ENCODE data around the gene UBLCP1.
A peak's percentile ranks its signal among the peaks of the same experiment; 100 is the strongest.

UBLCP1 gene

DNA sequence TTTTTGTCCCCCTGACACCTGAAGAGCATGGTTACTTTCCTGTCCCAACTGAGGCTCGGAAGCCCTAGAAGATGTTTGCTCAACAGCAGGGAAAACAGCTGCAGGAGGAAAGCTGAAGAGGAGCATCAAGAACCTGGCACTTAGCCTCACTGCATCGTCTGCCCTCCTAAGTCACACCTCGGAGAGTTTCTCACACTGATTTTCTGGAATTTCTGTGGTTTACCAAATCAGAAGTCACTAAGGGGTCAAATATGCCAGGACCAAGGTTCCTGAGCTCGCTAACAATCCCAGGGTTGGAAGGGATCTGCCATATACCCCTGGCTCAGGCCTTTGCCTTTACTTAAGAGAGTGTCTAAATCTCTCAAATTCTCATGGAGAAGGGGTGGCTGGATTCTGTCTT is 61.9 kb downstream of the UBLCP1 start:
- CTCF ChIA-PET = interaction anchor here (0.6 to 1.4 kb wide), 2 partner anchors 168 to 191 kb away, joined by 3 to 7 read pairs; no protein-coding TSS in a partner anchor
- POLR2A ChIA-PET = no interaction called here
- DNase-seq (ENCODE audit: extremely low spot score) = no peak

DNA sequence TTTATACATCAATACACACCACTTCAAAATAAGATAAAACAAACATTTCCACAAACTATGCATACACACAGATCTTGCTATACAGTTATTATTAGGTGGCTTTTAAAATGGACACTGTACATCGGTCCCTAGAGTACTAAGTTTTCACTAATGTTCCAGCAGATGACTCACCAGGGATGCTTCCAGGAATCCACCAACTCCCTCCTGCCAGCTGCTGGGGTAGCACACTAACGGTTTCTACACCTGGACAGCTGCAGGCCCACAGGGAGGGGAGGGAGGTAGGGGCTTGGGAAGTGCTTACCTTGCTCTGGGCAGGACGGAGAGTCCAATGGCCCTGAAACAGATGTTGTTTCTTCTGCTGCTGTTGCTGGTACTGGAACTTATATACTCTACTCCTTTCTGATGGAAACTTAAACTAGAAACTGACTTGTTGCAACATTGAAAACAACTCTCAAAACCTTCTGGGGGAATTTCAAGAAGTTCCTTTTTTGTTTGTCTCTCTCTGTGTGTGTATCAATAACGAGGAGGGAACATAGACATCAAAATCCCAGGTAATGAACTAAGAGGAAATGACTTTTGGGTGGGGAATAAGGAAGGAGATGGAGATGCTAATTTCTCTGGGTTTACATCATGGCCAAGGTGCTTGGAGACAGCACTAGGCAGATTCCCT is 67.2 kb downstream of the UBLCP1 start, which contains the start of gene IL12B:
Gene IL12B (minus strand): TSS at position 357 of the 670 bp plus-strand sequence. CDS start 3,705 bp downstream, outside the sequence.
- no peak for DNase-seq (ENCODE audit: extremely low spot score)
- CTCF ChIA-PET = no interaction called here

More for the DNA sequence above, 61.9 kb downstream of the UBLCP1 start:
- no peak for TF ChIP-seq CTBP1 (IDR thresholded peaks at IDR 0.05; ENCODE audit: borderline replicate concordance)
- no peak for TF ChIP-seq BHLHE40 (IDR thresholded peaks at IDR 0.05; ENCODE audit: borderline replicate concordance)
- TF ChIP-seq SUZ12 (IDR thresholded peaks at IDR 0.05) = no peak
- TF ChIP-seq SP1 (IDR thresholded peaks at IDR 0.05) = no peak
- no peak for TF ChIP-seq HDGF (IDR thresholded peaks at IDR 0.05; ENCODE audit: borderline replicate concordance)
- TF ChIP-seq FOXM1 (IDR thresholded peaks at IDR 0.05; ENCODE audit: borderline replicate concordance) = no peak
- no peak for TF ChIP-seq LEF1 (IDR thresholded peaks at IDR 0.05; ENCODE audit: borderline replicate concordance)
- no peak for TF ChIP-seq L3MBTL2 (conservative IDR thresholded peaks at IDR 0.05)
- TF ChIP-seq ZNF384 (IDR thresholded peaks at IDR 0.05) = no peak
- no peak for TF ChIP-seq ELF4 (IDR thresholded peaks at IDR 0.05)
- no peak for TF ChIP-seq FOXA1 (IDR thresholded peaks at IDR 0.05)

DNA sequence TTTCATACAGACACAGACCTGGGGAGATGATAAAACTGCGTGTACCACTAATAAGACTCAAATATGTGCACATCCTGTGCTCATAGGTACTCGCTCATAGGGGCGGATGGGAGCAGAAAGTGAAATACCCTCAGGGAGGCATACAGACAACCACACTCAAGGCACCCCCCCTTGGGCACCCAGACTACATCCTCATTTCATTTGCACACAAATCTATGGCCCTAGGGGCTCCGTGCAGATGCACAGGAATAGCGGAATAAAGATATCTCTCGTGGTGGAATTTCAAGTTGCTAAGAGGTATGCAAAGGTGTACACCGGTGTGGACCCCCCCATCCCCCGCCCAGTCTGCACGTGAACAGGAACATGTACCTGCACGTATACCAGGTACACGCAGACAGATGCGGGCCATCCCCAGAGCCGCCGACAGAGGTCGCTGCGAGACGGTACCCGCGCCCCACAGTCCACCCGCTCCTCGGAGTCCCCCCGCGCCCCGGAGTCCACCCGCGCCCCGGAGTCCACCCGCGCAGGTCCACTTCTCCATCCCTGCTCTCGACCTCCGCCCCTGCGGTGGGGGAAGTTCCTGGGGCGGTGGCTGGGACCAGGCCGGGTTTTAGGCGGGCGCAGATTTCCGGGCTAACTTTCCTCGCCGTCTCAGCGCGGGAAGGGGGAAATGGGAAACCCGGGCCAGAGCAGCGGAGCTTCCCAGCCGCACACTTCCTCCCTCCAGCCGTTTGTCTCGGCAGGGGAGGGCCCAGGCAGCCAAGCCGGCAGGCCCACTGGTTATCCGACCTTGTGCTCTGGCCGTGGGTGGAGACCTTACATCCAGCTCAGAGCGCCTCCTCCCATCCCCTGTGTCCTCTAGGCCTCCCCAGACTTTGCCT is 68.2 kb downstream of the UBLCP1 start:
- DNase-seq (ENCODE audit: extremely low spot score) = peak; percentile 80
- TF ChIP-seq L3MBTL2 (conservative IDR thresholded peaks at IDR 0.05) (peak; percentile 67), SP1 (IDR thresholded peaks at IDR 0.05) (no peak), SUZ12 (IDR thresholded peaks at IDR 0.05) (no peak)
- POLR2A ChIA-PET = interaction anchor here (0.9 to 1.0 kb wide), 3 partner anchors 9 to 13 kb away, joined by 3 to 4 read pairs (median 3); no protein-coding TSS in a partner anchor
- CTCF ChIA-PET = interaction anchor here (0.8 to 2.2 kb wide), 6 partner anchors 9 to 656 kb away, joined by 3 to 12 read pairs (median 4); no protein-coding TSS in a partner anchor

More for the DNA sequence above, 67.2 kb downstream of the UBLCP1 start, which contains the start of gene IL12B:
- POLR2A ChIA-PET = no interaction called here
- no peak for TF ChIP-seq L3MBTL2 (conservative IDR thresholded peaks at IDR 0.05)
- TF ChIP-seq, protein P1, sequence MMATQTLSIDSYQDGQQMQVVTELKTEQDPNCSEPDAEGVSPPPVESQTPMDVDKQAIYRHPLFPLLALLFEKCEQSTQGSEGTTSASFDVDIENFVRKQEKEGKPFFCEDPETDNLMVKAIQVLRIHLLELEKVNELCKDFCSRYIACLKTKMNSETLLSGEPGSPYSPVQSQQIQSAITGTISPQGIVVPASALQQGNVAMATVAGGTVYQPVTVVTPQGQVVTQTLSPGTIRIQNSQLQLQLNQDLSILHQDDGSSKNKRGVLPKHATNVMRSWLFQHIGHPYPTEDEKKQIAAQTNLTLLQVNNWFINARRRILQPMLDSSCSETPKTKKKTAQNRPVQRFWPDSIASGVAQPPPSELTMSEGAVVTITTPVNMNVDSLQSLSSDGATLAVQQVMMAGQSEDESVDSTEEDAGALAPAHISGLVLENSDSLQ (IDR thresholded peaks at IDR 0.05) = no peak
- TF ChIP-seq ZNF384 (IDR thresholded peaks at IDR 0.05) = no peak
- TF ChIP-seq TARDBP (IDR thresholded peaks at IDR 0.05) = no peak
- TF ChIP-seq BHLHE40 (IDR thresholded peaks at IDR 0.05; ENCODE audit: borderline replicate concordance) = no peak
- TF ChIP-seq FOXK2 (IDR thresholded peaks at IDR 0.05) = no peak
- TF ChIP-seq SUZ12 (IDR thresholded peaks at IDR 0.05) = no peak
- TF ChIP-seq NFRKB (IDR thresholded peaks at IDR 0.05) = no peak
- no peak for TF ChIP-seq FOXM1 (IDR thresholded peaks at IDR 0.05; ENCODE audit: borderline replicate concordance)
- no peak for TF ChIP-seq LEF1 (IDR thresholded peaks at IDR 0.05; ENCODE audit: borderline replicate concordance)
- TF ChIP-seq HDGF (IDR thresholded peaks at IDR 0.05; ENCODE audit: borderline replicate concordance) = no peak

DNA sequence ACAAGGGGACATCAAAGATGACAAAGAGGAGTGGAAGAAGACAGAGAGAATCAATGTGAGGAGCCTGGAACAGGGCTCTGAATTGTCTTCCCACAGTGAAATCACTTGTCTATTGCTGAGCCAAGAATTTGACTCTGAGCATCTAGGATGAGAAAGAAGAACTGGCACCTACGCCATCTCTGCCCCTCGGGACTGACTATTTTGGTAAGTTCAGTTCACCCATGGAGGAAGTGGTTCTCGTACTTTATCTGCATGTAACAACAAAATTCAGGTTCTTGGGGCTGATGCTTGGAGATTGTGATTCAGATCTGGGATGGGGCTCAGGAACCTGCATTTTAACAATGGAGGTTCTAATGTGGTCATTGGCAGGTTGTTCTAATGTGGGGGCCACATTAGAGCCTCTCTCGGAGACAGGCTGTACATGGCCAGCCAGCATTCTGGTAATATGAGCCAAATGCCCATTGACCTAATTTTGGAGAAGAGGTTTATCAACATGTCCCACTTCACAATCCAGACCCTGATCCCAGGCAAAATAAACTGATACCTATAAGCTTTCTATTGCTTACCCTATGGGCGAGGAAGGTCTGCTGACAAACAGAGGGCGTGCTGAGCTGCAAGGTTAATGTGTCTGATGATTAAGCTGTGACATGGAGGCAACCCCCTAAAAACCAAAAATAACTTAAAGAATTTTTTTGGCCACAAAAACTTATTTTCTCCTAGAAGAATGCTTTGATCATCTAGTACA is 69.9 kb downstream of the UBLCP1 start:
- TF ChIP-seq LEF1 (IDR thresholded peaks at IDR 0.05; ENCODE audit: borderline replicate concordance) (no peak), FOXA1 (IDR thresholded peaks at IDR 0.05) (no peak), FOXM1 (IDR thresholded peaks at IDR 0.05; ENCODE audit: borderline replicate concordance) (no peak), ARNT (IDR thresholded peaks at IDR 0.05) (no peak), NFRKB (IDR thresholded peaks at IDR 0.05) (no peak), BHLHE40 (IDR thresholded peaks at IDR 0.05; ENCODE audit: borderline replicate concordance) (no peak), TARDBP (IDR thresholded peaks at IDR 0.05) (no peak), HDGF (IDR thresholded peaks at IDR 0.05; ENCODE audit: borderline replicate concordance) (no peak), ZNF384 (IDR thresholded peaks at IDR 0.05) (no peak), L3MBTL2 (conservative IDR thresholded peaks at IDR 0.05) (no peak), SP1 (IDR thresholded peaks at IDR 0.05) (no peak), FOXK2 (IDR thresholded peaks at IDR 0.05) (no peak), ELF4 (IDR thresholded peaks at IDR 0.05) (no peak)
- TF ChIP-seq, protein P1 (IDR thresholded peaks at IDR 0.05) = no peak
- DNase-seq (ENCODE audit: extremely low spot score) = no peak
- CTCF ChIA-PET = interaction anchor here (0.5 to 2.2 kb wide), 4 partner anchors 9 to 1591 kb away, joined by 3 to 12 read pairs (median 7); no protein-coding TSS in a partner anchor
- POLR2A ChIA-PET = interaction anchor here (0.9 kb wide), 1 partner anchor 604 kb away, joined by 3 read pairs; no protein-coding TSS in a partner anchor

DNA sequence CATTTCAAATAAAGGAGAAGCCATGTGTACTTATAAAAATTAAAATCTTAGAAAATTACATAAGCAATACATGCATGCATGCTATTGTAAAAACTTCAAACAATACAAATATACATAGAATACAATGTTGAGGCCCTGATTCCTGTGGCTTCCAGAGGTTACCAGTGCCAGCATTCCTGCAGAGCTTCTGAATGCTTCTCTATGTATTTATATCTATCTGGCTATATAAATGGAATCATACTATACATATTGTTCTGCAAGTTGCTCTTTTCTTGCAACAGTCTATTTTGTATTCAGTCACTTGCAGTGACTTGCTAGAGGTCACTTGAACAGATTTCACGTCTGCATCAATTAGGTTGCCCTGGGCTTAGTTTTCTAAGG is 70.4 kb downstream of the UBLCP1 start:
- ChIA-PET POLR2A (no interaction called here), CTCF (interaction anchor here (0.5 to 2.2 kb wide), 3 partner anchors 8 to 1592 kb away, joined by 3 to 12 read pairs (median 4); no protein-coding TSS in a partner anchor)
- no peak for DNase-seq (ENCODE audit: extremely low spot score)
- TF ChIP-seq, protein P1 (IDR thresholded peaks at IDR 0.05) = no peak
- TF ChIP-seq FOXA1 (IDR thresholded peaks at IDR 0.05) (no peak), ELF4 (IDR thresholded peaks at IDR 0.05) (no peak), ARNT (IDR thresholded peaks at IDR 0.05) (no peak), HDGF (IDR thresholded peaks at IDR 0.05; ENCODE audit: borderline replicate concordance) (no peak), CTBP1 (IDR thresholded peaks at IDR 0.05; ENCODE audit: borderline replicate concordance) (no peak), FOXK2 (IDR thresholded peaks at IDR 0.05) (no peak), ZNF384 (IDR thresholded peaks at IDR 0.05) (no peak), FOXM1 (IDR thresholded peaks at IDR 0.05; ENCODE audit: borderline replicate concordance) (no peak), TARDBP (IDR thresholded peaks at IDR 0.05) (no peak)

Measured in HEK293T (cell line).